Keratinocyte (primary cell): Measurements from ENCODE around the gene UBE4B. TPM values are rescaled to one million over a fixed set of nuclear protein-coding genes. Genes with fewer than 3 reads are reported as not detected.
"Not testable (repeated sequence)": the region's sequence is repeated elsewhere in the genome, so short reads cannot be mapped to it uniquely, and the experiment has no call there.

Source experiments
- DNase-seq: peaks from one replicate; pipeline ENCODE4 v3.0.0-alpha.2; 2011; ENCODE audit warnings: low read depth, missing footprints, low spot score
- FAIRE-seq: peaks from 2 replicates; lab custom pipeline; 2011; peaks lifted over from hg19 to GRCh38; lab: Jason Lieb, UNC
- H2AFZ ChIP-seq: 2 replicates; pipeline ENCODE4 v1.6.0; 2012; ENCODE audit warnings: low read length, control low read depth, inconsistent platforms; ENCODE audit not compliant: control insufficient read depth
- H3K27ac ChIP-seq: 2 replicates; pipeline ENCODE4 v1.5.1; 2011; ENCODE audit warnings: low read length; ENCODE audit not compliant: control insufficient read depth, insufficient read depth
- H3K27me3 ChIP-seq: 3 replicates; pipeline ENCODE4 v1.6.0; 2011; ENCODE audit warnings: low read length; ENCODE audit not compliant: control insufficient read depth, insufficient read depth; ENCODE audit errors: extremely low read depth
- H3K36me3 ChIP-seq, 2 experiments: 2 replicates in 1 of 2; 3 replicates in 1 of 2; pipeline ENCODE4 v1.5.1; 2011; ENCODE audit warnings: low read length in 2 of 2, mild to moderate bottlenecking in 1 of 2; ENCODE audit not compliant: control insufficient read depth in 2 of 2, insufficient read depth in 2 of 2; ENCODE audit errors: extremely low read depth in 1 of 2
- H3K4me1 ChIP-seq: 3 replicates; pipeline ENCODE4 v1.5.1; 2011; ENCODE audit warnings: low read length; ENCODE audit not compliant: control insufficient read depth, insufficient read depth; ENCODE audit errors: extremely low read depth
- H3K4me2 ChIP-seq: 3 replicates; pipeline ENCODE4 v1.6.0; 2011; ENCODE audit warnings: low read depth, low read length; ENCODE audit not compliant: control insufficient read depth, insufficient read depth; ENCODE audit errors: extremely low read depth
- H3K4me3 ChIP-seq, 3 experiments: fragments of 200-600 bp in 1 of 3; sonication (generic) in 1 of 3; 2 replicates in 2 of 3; 3 replicates in 1 of 3; pipeline ENCODE4 v1.5.1; 2011 to 2016; ENCODE audit warnings: low read length in 3 of 3, mild to moderate bottlenecking in 3 of 3, control low read depth in 2 of 3, inconsistent platforms in 1 of 3, low read depth in 1 of 3, mixed read lengths in 1 of 3, mixed run types in 1 of 3, moderate library complexity in 1 of 3; ENCODE audit not compliant: control insufficient read depth in 2 of 3, insufficient read depth in 2 of 3; ENCODE audit errors: extremely low read depth in 1 of 3
- H3K79me2 ChIP-seq: 2 replicates; pipeline ENCODE4 v1.6.0; 2012; ENCODE audit warnings: low read length; ENCODE audit not compliant: control insufficient read depth, insufficient read depth
- H3K9ac ChIP-seq: 3 replicates; pipeline ENCODE4 v1.6.0; 2011; ENCODE audit warnings: low read length; ENCODE audit not compliant: control insufficient read depth, insufficient read depth; ENCODE audit errors: extremely low read depth
- H3K9me1 ChIP-seq: 3 replicates; pipeline ENCODE4 v1.6.0; 2011; ENCODE audit warnings: low read length; ENCODE audit not compliant: control insufficient read depth, insufficient read depth; ENCODE audit errors: extremely low read depth
- H3K9me3 ChIP-seq: 2 replicates; pipeline ENCODE4 v1.5.1; 2012; ENCODE audit warnings: low read depth, low read length; ENCODE audit not compliant: control insufficient read depth
- H4K20me1 ChIP-seq: 3 replicates; pipeline ENCODE4 v1.6.0; 2011; ENCODE audit warnings: low read length; ENCODE audit not compliant: control insufficient read depth, insufficient read depth; ENCODE audit errors: extremely low read depth
- CTCF ChIP-seq, 3 experiments: IDR thresholded peaks in 1 of 3; conservative IDR thresholded peaks in 1 of 3; optimal IDR thresholded peaks in 1 of 3; 2 replicates in 2 of 3; 3 replicates in 1 of 3; pipeline versions ENCODE3 to v1.5.1; 2011; ENCODE audit warnings: low read length in 3 of 3, mild to moderate bottlenecking in 3 of 3, moderate library complexity in 2 of 3, control low read depth in 1 of 3, inconsistent platforms in 1 of 3; ENCODE audit not compliant: insufficient read depth in 2 of 3; ENCODE audit errors: extremely low read depth in 1 of 3
- EZH2 ChIP-seq: IDR thresholded peaks from one replicate; pipeline ENCODE4 v1.6.1; 2012; ENCODE audit warnings: inconsistent platforms, mild to moderate bottlenecking, low read length, moderate library complexity
- dilution Hi-C: fragments of 300-500 bp; cut with MboI; formaldehyde crosslinking; loops from one replicate; pipeline ENCODE4 v1.7.0; 2020; ENCODE audit warnings: low sequenced_read_pairs; ENCODE audit not compliant: extremely low pct_ligation_motif_present
- polyA plus RNA-seq, 5 experiments: library from polyadenylated mRNA; depleted of rRNA in 3 of 5; stranded (reverse) in 3 of 5; stranded (forward) in 1 of 5; unstranded in 1 of 5; fragments of >200 nt; gene quantifications; 1 replicate in 1 of 5; 2 replicates in 3 of 5; 3 replicates in 1 of 5; pipeline versions ENCODE4 v1.2.1 to v1.2.3, GENCODE V29; 2011 to 2012; ENCODE audit warnings: missing spikeins in 2 of 5, low read depth in 1 of 5, low replicate concordance in 1 of 5

UBE4B gene
- polyA plus RNA-seq, 1 donor (not counting 4 experiments of a cell fraction or from before 2014, with no cell fraction given): 14.3 TPM

GRCh38 chr1:10106241-10106640 lies 73.5 kb downstream of the UBE4B start:
- FAIRE-seq (no peak), DNase-seq (no peak)
- Histone ChIP-seq H3K4me1 (peaks cover 31% of the 10 kb centered on the region), H3K9me3 (no peaks in the 10 kb centered on the region), H3K79me2 (peaks cover 2% of the 10 kb centered on the region), H3K4me2 (peak overlapping the region; percentile 60), H3K27ac (no peak overlapping the region), H3K9ac (no peak overlapping the region), H4K20me1 (no peaks in the 10 kb centered on the region), H3K9me1 (no peaks in the 10 kb centered on the region), H2AFZ (no peak overlapping the region), H3K27me3 (no peaks in the 10 kb centered on the region), H3K4me3 (no peak overlapping the region), H3K36me3 (peaks cover 2 to 11% of the 10 kb centered on the region in 2 experiments)
- dilution Hi-C loops: no loop called here
- TF ChIP-seq CTCF (optimal IDR thresholded peaks at IDR 0.05 in 1 of 3, IDR thresholded peaks at IDR 0.05 in 1 of 3, conservative IDR thresholded peaks at IDR 0.05 in 1 of 3; ENCODE audit: extremely low read depth in 1 of 3, insufficient read depth in 2 of 3, low read length in 3 of 3) (no peak), EZH2 (no peak)

- H3K9ac ChIP-seq: no peak overlapping the region
- H2AFZ ChIP-seq: no peak overlapping the region
- H3K79me2 ChIP-seq: peaks cover 2% of the 10 kb centered on the region
- dilution Hi-C loops: no loop called here
- H4K20me1 ChIP-seq: no peaks in the 10 kb centered on the region
- peak overlapping the region; percentile 16 for H3K27ac ChIP-seq
- no peaks in the 10 kb centered on the region for H3K9me3 ChIP-seq
- H3K27me3 ChIP-seq: no peaks in the 10 kb centered on the region
- DNase-seq (no peak), FAIRE-seq (peak; percentile 29)
- H3K4me2 ChIP-seq: peak overlapping the region; percentile 60
- H3K36me3 ChIP-seq: peaks cover 2 to 11% of the 10 kb centered on the region in 2 experiments
- TF ChIP-seq EZH2 (no peak), CTCF (optimal IDR thresholded peaks at IDR 0.05 in 1 of 3, IDR thresholded peaks at IDR 0.05 in 1 of 3, conservative IDR thresholded peaks at IDR 0.05 in 1 of 3; ENCODE audit: extremely low read depth in 1 of 3, insufficient read depth in 2 of 3, low read length in 3 of 3) (no peak)
- H3K4me3 ChIP-seq: peak overlapping the region in 1 of 3 experiments; percentile 27
- H3K9me1 ChIP-seq: no peaks in the 10 kb centered on the region
- peaks cover 31% of the 10 kb centered on the region for H3K4me1 ChIP-seq
These were observed 74.2 kb downstream of the UBE4B start for GRCh38 chr1:10106756-10107475.

GRCh38 chr1:10107476-10107847 lies 74.7 kb downstream of the UBE4B start:
- H3K27me3 ChIP-seq, H2AFZ ChIP-seq, H3K9me3 ChIP-seq, FAIRE-seq, H3K9me1 ChIP-seq, H3K9ac ChIP-seq, H3K27ac ChIP-seq, H3K4me3 ChIP-seq, H4K20me1 ChIP-seq, H3K79me2 ChIP-seq, dilution Hi-C loops, DNase-seq: not testable (repeated sequence)
- Histone ChIP-seq H3K4me2 (peak overlapping the region; percentile 60), H3K4me1 (peaks cover 31% of the 10 kb centered on the region), H3K36me3 (peaks cover 2 to 11% of the 10 kb centered on the region in 2 experiments)
